CD14-positive monocyte (primary cell): Measurements from ENCODE around the gene SPART. TPM values are rescaled to one million over a fixed set of nuclear protein-coding genes. Genes with fewer than 3 reads are reported as not detected.

Experiments
- DNase-seq, 3 donors: peaks; one replicate each; pipeline ENCODE4 v3.0.0-alpha.2; 2011 to 2022
- H2AFZ ChIP-seq: 2 replicates; pipeline ENCODE4 v1.6.0; 2012; ENCODE audit warnings: mild to moderate bottlenecking, low read depth, low read length, inconsistent platforms; ENCODE audit not compliant: insufficient read depth, poor library complexity, severe bottlenecking
- H3K27ac ChIP-seq, 2 donors: 1 replicate in 1 of 2; 2 replicates in 1 of 2; pipeline ENCODE4 v1.5.1; 2012 to 2013; ENCODE audit warnings: low read length in 2 of 2, control low read depth in 1 of 2, inconsistent platforms in 1 of 2, low read depth in 1 of 2, mild to moderate bottlenecking in 1 of 2
- H3K27me3 ChIP-seq, 2 donors: one replicate each; pipeline versions ENCODE4 v1.6.0 to v1.6.1; 2011 to 2013; ENCODE audit warnings: low read length in 2 of 2; ENCODE audit not compliant: control insufficient read depth in 2 of 2, insufficient read depth in 2 of 2
- H3K36me3 ChIP-seq, 2 donors: replicated peaks in 1 of 2; 1 replicate in 1 of 2; 2 replicates in 1 of 2; pipeline versions ENCODE4 v1.5.1 to v1.6.1; 2012 to 2013; ENCODE audit warnings: low read length in 2 of 2, control low read depth in 1 of 2, inconsistent platforms in 1 of 2, mild to moderate bottlenecking in 1 of 2; ENCODE audit not compliant: insufficient read depth in 2 of 2, control insufficient read depth in 1 of 2
- H3K4me1 ChIP-seq, 2 donors: 1 replicate in 1 of 2; 2 replicates in 1 of 2; pipeline versions ENCODE4 v1.5.1 to v1.6.1; 2012 to 2013; ENCODE audit warnings: low read length in 2 of 2, control low read depth in 1 of 2, inconsistent platforms in 1 of 2, mild to moderate bottlenecking in 1 of 2, moderate library complexity in 1 of 2; ENCODE audit not compliant: insufficient read depth in 2 of 2, control insufficient read depth in 1 of 2
- H3K4me2 ChIP-seq: replicated peaks from 2 replicates; pipeline ENCODE3; 2012; ENCODE audit warnings: low read length, moderate library complexity, mild to moderate bottlenecking; ENCODE audit not compliant: poor library complexity, severe bottlenecking; ENCODE audit errors: extremely low read depth
- H3K4me3 ChIP-seq, 3 experiments: fragments of 200-600 bp in 1 of 3; sonication (generic) in 1 of 3; replicated peaks in 1 of 3; 1 replicate in 2 of 3; 2 replicates in 1 of 3; pipeline ENCODE4 v1.5.1; 2011 to 2013; ENCODE audit warnings: low read length in 3 of 3, mild to moderate bottlenecking in 3 of 3, control low read depth in 2 of 3, low read depth in 2 of 3, inconsistent platforms in 1 of 3, moderate library complexity in 1 of 3
- H3K79me2 ChIP-seq: 2 replicates; pipeline ENCODE4 v1.6.0; 2012; ENCODE audit warnings: mild to moderate bottlenecking, control low read depth, inconsistent platforms, low read length, moderate library complexity; ENCODE audit not compliant: insufficient read depth
- H3K9ac ChIP-seq: 2 replicates; pipeline ENCODE4 v1.6.0; 2017; ENCODE audit warnings: low read length, mild to moderate bottlenecking; ENCODE audit not compliant: insufficient read depth, poor library complexity, severe bottlenecking
- H3K9me3 ChIP-seq, 2 donors: replicated peaks in 1 of 2; 1 replicate in 1 of 2; 2 replicates in 1 of 2; pipeline versions ENCODE4 v1.5.1 to v1.6.1; 2012 to 2013; ENCODE audit warnings: low read length in 2 of 2, control low read depth in 1 of 2; ENCODE audit not compliant: control insufficient read depth in 1 of 2, insufficient read depth in 1 of 2
- H4K20me1 ChIP-seq: 2 replicates; pipeline ENCODE4 v1.6.0; 2012; ENCODE audit warnings: mild to moderate bottlenecking, low read length, control low read depth, moderate library complexity; ENCODE audit not compliant: insufficient read depth
- H3K27ac Mint-ChIP-seq, 7 donors: one replicate each; pipeline ENCODE4 v1.8.0; 2020; ENCODE audit warnings: mild to moderate bottlenecking in 7 of 7, mixed read lengths in 7 of 7, moderate library complexity in 6 of 7, inconsistent platforms in 2 of 7
- H3K27me3 Mint-ChIP-seq, 3 donors: one replicate each; pipeline ENCODE4 v1.8.0; 2021 to 2022; ENCODE audit warnings: low read depth in 3 of 3, mild to moderate bottlenecking in 3 of 3, mixed read lengths in 3 of 3, moderate library complexity in 3 of 3, inconsistent platforms in 1 of 3
- H3K36me3 Mint-ChIP-seq, 2 donors: one replicate each; pipeline ENCODE4 v1.8.0; 2020; ENCODE audit warnings: mixed read lengths in 2 of 2, inconsistent platforms in 1 of 2, mild to moderate bottlenecking in 1 of 2
- H3K4me1 Mint-ChIP-seq: one replicate; pipeline ENCODE4 v1.8.0; 2020; ENCODE audit warnings: mild to moderate bottlenecking, mixed read lengths
- H3K4me3 Mint-ChIP-seq, 2 donors: one replicate each; pipeline ENCODE4 v1.8.0; 2020; ENCODE audit warnings: mild to moderate bottlenecking in 2 of 2, mixed read lengths in 2 of 2, moderate library complexity in 1 of 2
- H3K9me3 Mint-ChIP-seq, 7 donors: one replicate each; pipeline ENCODE4 v1.8.0; 2020 to 2022; ENCODE audit warnings: mixed read lengths in 7 of 7, mild to moderate bottlenecking in 6 of 7, moderate library complexity in 6 of 7, inconsistent platforms in 2 of 7
- CTCF ChIP-seq: fragments of 200-600 bp; IDR thresholded peaks from one replicate; pipeline ENCODE4 v1.8.0; 2022; ENCODE audit warnings: antibody characterized with exemption, mild to moderate bottlenecking
- WGBS: methylation state at CpG from one replicate; pipeline ENCODE4 v1.1.5; 2013; ENCODE audit warnings: missing lambda C conversion rate; ENCODE audit not compliant: insufficient coverage; 5-methylcytosine and 5-hydroxymethylcytosine counted together
- intact Hi-C, 2 donors: fragments of 100-400 bp; cut with micrococcal nuclease; formaldehyde crosslinking; loops; one replicate each; pipeline versions ENCODE4 v1.15.0 to v1.15.1; 2023
- polyA plus RNA-seq, 3 donors: library from polyadenylated mRNA; depleted of rRNA in 1 of 3; unstranded in 2 of 3; stranded (reverse) in 1 of 3; fragments of 300-500 nt in 2 of 3; fragments of >200 nt in 1 of 3; fragmentation: Illumina TruSeq in 2 of 3; gene quantifications; 1 replicate in 2 of 3; 2 replicates in 1 of 3; pipeline ENCODE4 v1.2.3, GENCODE V29; 2012 to 2021

SPART gene
- polyA plus RNA-seq, 3 donors: 24.4 to 37.0 (median 29.8) TPM

GRCh38 chr13:36356058-36356457 lies 9.9 kb upstream of the SPART start:
- Mint-ChIP-seq H3K4me1 (peaks cover 3% of the 10 kb centered on the region), H3K36me3 (no peaks in the 10 kb centered on the region), H3K27ac (no peak overlapping the region), H3K27me3 (peaks cover 0 to 2% (median 0%) of the 10 kb centered on the region in 3 donors), H3K4me3 (no peak overlapping the region), H3K9me3 (no peaks in the 10 kb centered on the region)
- H3K4me3 ChIP-seq: no peak overlapping the region
- H3K79me2 ChIP-seq: no peaks in the 10 kb centered on the region
- no peaks in the 10 kb centered on the region for H3K9me3 ChIP-seq
- DNase-seq: no peak
- TF ChIP-seq CTCF: no peak
- H3K4me2 ChIP-seq: no peak overlapping the region
- intact Hi-C loops: no loop called here
- 93% methylated on average over 7 of the region's 7 CpGs for WGBS
- no peaks in the 10 kb centered on the region for H4K20me1 ChIP-seq
- H3K9ac ChIP-seq: no peak overlapping the region
- H3K36me3 ChIP-seq: no peaks in the 10 kb centered on the region
- no peak overlapping the region for H3K27ac ChIP-seq
- no peak overlapping the region for H2AFZ ChIP-seq
- no peaks in the 10 kb centered on the region for H3K4me1 ChIP-seq
- H3K27me3 ChIP-seq: no peaks in the 10 kb centered on the region

- Histone ChIP-seq H4K20me1 (no peaks in the 10 kb centered on the region), H3K9me3 (no peaks in the 10 kb centered on the region), H3K36me3 (no peaks in the 10 kb centered on the region), H3K27ac (no peak overlapping the region), H3K4me2 (no peak overlapping the region), H2AFZ (no peak overlapping the region), H3K79me2 (no peaks in the 10 kb centered on the region), H3K9ac (no peak overlapping the region), H3K27me3 (no peaks in the 10 kb centered on the region), H3K4me3 (no peak overlapping the region), H3K4me1 (no peaks in the 10 kb centered on the region)
- TF ChIP-seq CTCF: no peak
- no peak overlapping the region for H3K27ac Mint-ChIP-seq
- DNase-seq: no peak
- H3K4me3 Mint-ChIP-seq: no peak overlapping the region
- no CpG with 5 or more reads among the region's 2 CpGs for WGBS
- no peaks in the 10 kb centered on the region for H3K9me3 Mint-ChIP-seq
- H3K4me1 Mint-ChIP-seq: peaks cover 3% of the 10 kb centered on the region
- intact Hi-C loops: no loop called here
- H3K36me3 Mint-ChIP-seq: no peaks in the 10 kb centered on the region
- H3K27me3 Mint-ChIP-seq: peaks cover 0 to 2% (median 0%) of the 10 kb centered on the region in 3 donors
Measured at GRCh38 chr13:36355632-36356031, 9.4 kb upstream of the SPART start.
